Measurements from ENCODE around the gene DYNC2LI1.

GRCh38 chr2:43764086-43764705, 9.6 kb upstream of the DYNC2LI1 start:
- no peak for TF ChIP-seq CTCF (IDR thresholded peaks at IDR 0.05)
- TF ChIP-seq POLR2A (IDR thresholded peaks at IDR 0.05) = no peak
- no peak for TF ChIP-seq POLR2AphosphoS5 (IDR thresholded peaks at IDR 0.05)

All from stomach (tissue), 4 donors.